Stimulated activated CD8-positive, alpha-beta memory T cell treated with anti-CD3 and anti-CD28 coated beads, Interleukin-12 subunit alpha, Interleukin-12 subunit beta, amount 100 ng/mL, for 24 hours (primary cell): ENCODE measurements around the gene CLPSL1.

Source experiments
- DNase-seq: peaks from one replicate; pipeline ENCODE4 v3.0.0-alpha.2; 2020; ENCODE audit errors: extremely low read depth

Gene CLPSL1

DNA sequence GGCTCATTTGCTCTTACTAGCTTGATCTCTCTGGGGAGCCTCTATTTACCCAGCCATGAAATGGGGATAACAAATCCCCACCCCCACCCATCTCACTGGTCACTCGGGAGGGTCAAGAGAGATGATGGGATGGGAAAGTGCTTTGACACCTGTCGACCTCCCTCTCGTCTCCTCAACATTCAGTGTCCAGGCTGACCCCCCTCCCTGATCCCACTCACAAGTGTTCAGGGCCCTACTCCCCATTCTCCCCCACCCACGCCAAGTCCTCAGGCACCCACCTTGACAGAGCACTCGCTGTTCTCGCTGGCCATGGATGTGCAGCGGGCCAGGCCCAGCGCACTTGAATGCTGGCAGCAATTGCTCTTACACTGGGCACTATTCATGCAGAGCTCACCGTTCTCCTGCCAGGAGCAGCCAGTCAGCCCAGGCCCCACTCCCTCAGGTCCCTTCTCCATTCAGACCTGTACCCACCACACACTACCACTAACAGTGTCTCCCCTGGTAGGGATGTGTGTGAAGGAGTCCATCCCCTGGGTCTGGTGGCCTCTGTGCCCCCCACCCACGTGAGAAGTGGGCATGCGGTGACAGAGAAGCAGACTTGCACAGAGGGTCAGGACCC lies 14.7 kb downstream of the CLPSL1 start:
- no peak for DNase-seq

DNA sequence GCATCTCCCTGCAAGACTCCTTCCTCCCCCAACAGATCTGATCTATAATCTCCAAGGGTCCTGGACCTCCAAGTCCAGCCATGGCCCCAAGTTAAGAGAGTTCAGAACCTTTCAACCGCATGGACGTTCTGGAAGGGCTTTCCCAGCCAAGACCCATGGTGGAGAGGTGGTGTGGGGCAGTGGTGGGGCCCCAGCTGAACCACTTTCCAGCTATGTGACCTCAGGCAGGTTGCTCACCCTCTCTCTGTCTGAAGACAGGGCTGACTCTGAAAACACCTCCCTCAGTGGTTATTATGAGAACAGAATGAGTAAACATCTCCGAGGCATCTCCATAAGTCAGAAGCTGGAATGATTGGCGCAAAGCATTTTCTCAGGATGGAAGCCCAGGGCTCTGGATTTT lies 15.4 kb downstream of the CLPSL1 start:
- no peak for DNase-seq

GRCh38 chr6:35797837-35798526 lies 17.2 kb downstream of the CLPSL1 start:
- DNase-seq = no peak

DNA sequence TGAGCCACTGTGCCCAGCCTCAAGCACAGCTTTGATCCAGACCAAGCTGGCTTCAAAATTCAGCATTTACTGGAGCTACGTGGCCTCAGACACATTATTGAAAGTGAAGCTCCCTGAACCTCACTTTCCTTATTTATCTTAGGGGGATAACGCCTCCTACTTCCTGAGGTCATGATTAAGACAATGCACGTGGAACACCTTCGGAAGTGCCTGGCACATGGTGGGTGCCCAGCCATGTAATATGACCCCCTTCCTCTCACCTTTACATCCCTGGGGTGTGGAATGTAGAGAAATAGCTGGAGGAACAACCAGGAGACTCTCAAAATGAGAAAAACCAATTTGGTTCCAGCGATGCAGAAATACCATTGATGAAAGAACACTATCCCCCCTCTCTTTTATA lies 17.9 kb downstream of the CLPSL1 start:
- no peak for DNase-seq

- DNase-seq = no peak
These were observed 20.3 kb downstream of the CLPSL1 start for GRCh38 chr6:35801148-35801547.

- DNase-seq = peak; percentile 9
These were observed 24.3 kb downstream of the CLPSL1 start, which contains the start of gene LHFPL5 for GRCh38 chr6:35804996-35805736. Gene LHFPL5 (plus strand): TSS chr6:35805352. CDS start chr6:35805671, 319 bp downstream.

DNA sequence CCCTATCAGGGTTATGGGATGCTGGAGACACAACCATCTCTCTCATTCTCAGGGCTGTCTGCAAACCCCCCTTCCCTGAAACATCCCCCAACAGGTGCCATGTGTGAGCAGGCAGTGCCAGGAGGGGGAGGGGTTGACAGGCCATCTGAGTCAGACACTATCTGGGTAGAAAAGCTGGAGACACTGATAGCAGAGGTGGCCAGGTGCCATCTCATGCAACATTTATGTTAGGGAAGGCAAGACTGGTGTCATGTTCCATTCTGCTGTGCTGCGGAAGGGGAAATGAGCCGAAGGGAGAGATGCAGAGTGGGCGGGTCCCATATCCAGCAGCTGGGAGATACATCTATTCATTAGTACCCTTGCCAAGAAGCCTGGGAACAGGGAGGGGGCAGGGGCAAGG lies 27.9 kb downstream of the CLPSL1 start:
- no peak for DNase-seq

DNA sequence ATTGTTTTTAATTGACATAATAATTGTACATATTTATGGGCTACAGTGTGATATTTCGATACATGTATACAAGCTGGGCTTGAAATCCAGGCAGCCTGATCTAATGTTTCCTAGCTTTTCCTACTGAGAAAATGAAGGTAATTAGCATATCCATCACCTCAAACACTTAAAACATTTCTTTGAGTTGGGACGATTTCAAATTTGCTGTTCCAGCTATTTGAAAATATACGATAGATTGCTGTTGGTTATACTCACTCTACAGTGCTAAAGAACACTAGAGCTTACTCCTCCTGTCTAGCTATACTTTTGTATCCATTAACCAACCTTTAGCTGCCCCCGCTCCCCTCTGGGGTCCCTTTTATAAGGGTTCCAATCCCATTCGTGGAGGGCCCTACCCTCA lies 29.0 kb downstream of the CLPSL1 start:
- no peak for DNase-seq

DNA sequence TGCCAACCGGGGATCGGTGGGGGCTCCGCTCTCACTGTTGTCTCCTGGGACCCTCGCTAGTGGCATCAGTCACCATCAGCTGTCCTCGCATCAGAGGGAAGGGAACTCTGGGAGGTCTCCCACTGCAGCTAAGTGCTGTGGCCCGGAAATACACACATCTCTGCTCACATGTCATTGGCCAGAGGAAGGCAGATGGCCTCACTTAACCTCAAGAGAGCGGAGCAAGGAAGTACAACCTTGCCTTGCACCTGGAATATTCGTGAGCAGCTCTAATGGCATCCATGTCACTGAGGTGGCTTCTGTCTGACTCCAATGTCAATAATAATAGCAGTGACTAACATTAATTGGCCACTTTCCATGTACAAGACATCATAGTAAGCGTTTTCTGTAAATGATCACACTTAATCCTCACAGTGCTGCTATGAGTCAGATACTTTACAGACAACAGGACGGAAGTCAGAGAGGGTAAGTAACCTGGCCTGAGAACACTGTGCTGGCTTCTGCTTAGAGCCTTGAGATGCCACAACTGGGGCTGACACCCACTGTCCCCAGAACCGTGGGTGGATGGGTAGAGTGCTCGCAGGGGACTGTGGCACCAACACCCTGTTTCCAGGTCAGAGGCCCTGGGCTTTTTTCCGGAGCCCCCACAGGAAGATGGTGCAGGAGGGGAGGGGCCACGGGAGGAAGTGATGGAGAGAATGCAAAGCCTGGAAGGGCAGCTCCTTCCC lies 30.3 kb downstream of the CLPSL1 start:
- no peak for DNase-seq

GRCh38 chr6:35811699-35811995 lies 30.8 kb downstream of the CLPSL1 start:
- no peak for DNase-seq

DNA sequence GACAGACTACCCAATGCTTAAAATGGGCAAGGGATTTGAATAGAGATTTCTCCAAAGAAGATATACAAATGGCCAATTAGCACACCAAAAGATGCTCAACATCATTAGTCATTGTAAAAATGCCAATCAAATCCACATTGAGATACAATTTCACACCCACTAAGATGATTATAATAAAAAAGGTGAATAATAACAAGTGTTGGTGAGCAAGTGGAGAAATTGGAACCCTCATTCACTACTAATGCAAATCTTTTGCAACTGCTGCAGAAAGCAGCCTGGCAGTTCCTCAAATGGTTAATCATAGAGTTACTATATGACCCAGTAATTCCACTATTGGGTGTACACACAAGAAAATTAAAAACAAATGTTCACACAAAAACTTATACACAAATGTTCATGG lies 36.7 kb downstream of the CLPSL1 start:
- no peak for DNase-seq

GRCh38 chr6:35823601-35824000 lies 42.8 kb downstream of the CLPSL1 start:
- DNase-seq = no peak

GRCh38 chr6:35824552-35825192 lies 43.9 kb downstream of the CLPSL1 start:
- no peak for DNase-seq

- DNase-seq = no peak
These were observed 48.5 kb downstream of the CLPSL1 start for GRCh38 chr6:35829306-35829705.

DNA sequence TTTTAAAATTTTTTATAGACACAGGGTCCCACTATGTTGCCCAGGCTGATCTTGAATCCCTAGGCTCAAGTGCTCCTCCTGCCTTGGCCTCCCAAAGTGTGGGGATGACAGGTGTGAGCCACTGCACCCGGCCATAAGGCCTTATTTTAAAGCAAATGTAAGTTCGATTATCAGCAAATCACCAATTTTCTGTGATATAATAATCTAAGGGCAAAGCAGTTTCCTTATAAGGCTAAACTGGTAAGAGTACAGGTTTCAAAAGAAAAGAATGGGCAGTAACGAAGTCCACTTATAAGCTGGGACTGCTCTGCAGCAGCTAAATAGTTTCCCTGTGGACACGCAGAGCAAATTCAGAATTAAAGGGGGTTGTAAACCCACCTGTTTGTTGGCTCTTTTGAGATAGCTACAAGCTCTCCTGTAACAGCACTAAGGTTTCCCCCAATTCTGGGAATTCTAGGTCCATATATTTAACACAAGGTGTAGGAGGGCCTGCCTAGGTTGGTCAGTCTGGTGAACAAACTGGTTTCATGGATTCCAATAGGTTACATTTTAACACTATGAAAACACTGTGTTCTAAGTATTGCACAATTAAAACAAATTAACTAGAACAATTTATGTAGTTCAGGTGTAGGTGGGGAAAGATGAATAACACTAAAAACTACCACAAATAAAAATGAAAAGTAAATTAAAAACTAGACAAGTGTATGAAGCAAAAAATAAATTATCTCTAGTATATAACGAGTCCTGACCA lies 50.6 kb downstream of the CLPSL1 start:
- DNase-seq = no peak

DNA sequence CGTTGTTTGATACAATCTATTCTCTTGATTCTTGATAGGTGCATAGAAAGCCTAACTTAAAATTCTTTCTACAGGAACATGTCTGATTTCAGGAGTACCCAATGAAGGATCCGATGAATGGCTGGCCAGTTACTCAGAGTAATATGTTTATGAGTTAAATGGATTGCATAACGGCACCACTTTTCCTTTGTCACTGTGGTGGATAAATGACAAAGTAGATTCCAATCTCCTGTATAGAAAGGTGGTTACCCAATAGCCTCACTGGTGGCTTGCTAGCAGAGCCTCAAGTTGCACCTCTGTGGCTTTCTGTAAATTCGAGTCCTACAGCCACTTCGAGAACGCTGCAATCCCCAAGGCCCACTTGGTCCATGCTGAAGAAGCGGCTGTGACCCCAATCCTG lies 52.7 kb downstream of the CLPSL1 start:
- no peak for DNase-seq
